ENCODE data around the gene LSM10.

DNA sequence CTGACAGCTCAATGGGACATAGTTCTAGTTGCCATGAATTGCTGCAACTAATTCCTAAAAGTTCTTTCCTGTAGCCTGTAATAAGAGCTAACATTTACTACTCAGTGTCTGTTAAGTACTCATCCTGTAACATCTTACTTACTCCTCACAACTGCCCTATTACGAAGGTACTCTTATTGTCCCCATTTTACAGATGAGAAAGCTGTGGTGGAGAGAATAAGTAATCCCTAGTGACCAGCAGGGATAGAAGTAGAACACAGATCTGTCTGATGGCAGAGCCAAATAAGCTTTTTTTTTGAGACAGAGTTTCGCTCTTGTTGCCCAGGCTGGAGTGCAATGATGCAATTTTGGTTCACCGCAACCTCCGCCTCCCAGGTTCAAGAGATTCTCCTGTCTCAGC is 15.0 kb downstream of the LSM10 start:
- TF ChIP-seq ELF4 (IDR thresholded peaks at IDR 0.05) (no peak), LEF1 (IDR thresholded peaks at IDR 0.05; ENCODE audit: borderline replicate concordance) (no peak), L3MBTL2 (conservative IDR thresholded peaks at IDR 0.05) (no peak), TARDBP (IDR thresholded peaks at IDR 0.05) (no peak), BHLHE40 (IDR thresholded peaks at IDR 0.05; ENCODE audit: borderline replicate concordance) (no peak), FOXA1 (IDR thresholded peaks at IDR 0.05) (no peak), ZNF384 (IDR thresholded peaks at IDR 0.05) (no peak), SUZ12 (IDR thresholded peaks at IDR 0.05) (no peak)

All from HEK293T (cell line).